GM04503 (cell line): ENCODE data around the gene NEIL1.
"Not testable (repeated sequence)": the region's sequence is repeated elsewhere in the genome, so short reads cannot be mapped to it uniquely, and the experiment has no call there.

Source experiments
- DNase-seq: peaks from one replicate; pipeline ENCODE4 v3.0.0-alpha.2; 2012; ENCODE audit warnings: low read depth

The NEIL1 gene

GRCh38 chr15:75346796-75347221 is at the start of gene NEIL1:
Gene NEIL1 (plus strand): TSS chr15:75347039. CDS start chr15:75348906, 1,867 bp downstream.
- DNase-seq = no peak

GRCh38 chr15:75298541-75299310 is 48.1 kb upstream of the NEIL1 start:
- not testable (repeated sequence) for DNase-seq

GRCh38 chr15:75299311-75299688 is 47.5 kb upstream of the NEIL1 start:
- DNase-seq = not testable (repeated sequence)

GRCh38 chr15:75300026-75300425 is 46.8 kb upstream of the NEIL1 start:
- not testable (repeated sequence) for DNase-seq

GRCh38 chr15:75302318-75302717 is 44.5 kb upstream of the NEIL1 start:
- no peak for DNase-seq

- DNase-seq = not testable (repeated sequence)
Measured at GRCh38 chr15:75302753-75303152, 44.1 kb upstream of the NEIL1 start.

- no peak for DNase-seq
Measured at GRCh38 chr15:75306188-75306587, 40.7 kb upstream of the NEIL1 start.

- no peak for DNase-seq
Measured at GRCh38 chr15:75307778-75308390, 39.0 kb upstream of the NEIL1 start.

- DNase-seq = peak; percentile 23
Measured at GRCh38 chr15:75309711-75310110, 37.1 kb upstream of the NEIL1 start.

GRCh38 chr15:75312548-75312947 is 34.3 kb upstream of the NEIL1 start:
- peak; percentile 25 for DNase-seq

GRCh38 chr15:75313116-75313845 is 33.6 kb upstream of the NEIL1 start:
- DNase-seq = no peak

- no peak for DNase-seq
Measured at GRCh38 chr15:75314552-75315290, 32.1 kb upstream of the NEIL1 start.

- not testable (repeated sequence) for DNase-seq
Measured at GRCh38 chr15:75319231-75319897, 27.5 kb upstream of the NEIL1 start.

- no peak for DNase-seq
Measured at GRCh38 chr15:75321711-75322110, 25.1 kb upstream of the NEIL1 start.

- DNase-seq = no peak
Measured at GRCh38 chr15:75325922-75326321, 20.9 kb upstream of the NEIL1 start.

- no peak for DNase-seq
Measured at GRCh38 chr15:75327005-75327404, 19.8 kb upstream of the NEIL1 start.

- no peak for DNase-seq
Measured at GRCh38 chr15:75327491-75327890, 19.3 kb upstream of the NEIL1 start.

GRCh38 chr15:75328493-75329314 is 18.1 kb upstream of the NEIL1 start:
- DNase-seq = no peak

- DNase-seq = no peak
Measured at GRCh38 chr15:75329571-75329970, 17.3 kb upstream of the NEIL1 start.

GRCh38 chr15:75332093-75332492 is 14.7 kb upstream of the NEIL1 start:
- not testable (repeated sequence) for DNase-seq
